ENCODE data around the gene MYCBPAP.

The MYCBPAP gene

GRCh38 chr17:50518384-50519023, 10.3 kb downstream of the MYCBPAP start:
- DNase-seq, result no peak

- DNase-seq, result no peak
Measured at GRCh38 chr17:50519141-50519834, 11.0 kb downstream of the MYCBPAP start.

GRCh38 chr17:50520483-50520882, 12.2 kb downstream of the MYCBPAP start:
- no peak for DNase-seq

GRCh38 chr17:50521514-50521913, 13.3 kb downstream of the MYCBPAP start:
- no peak for DNase-seq

- DNase-seq, result no peak
Measured at GRCh38 chr17:50522766-50523165, 14.5 kb downstream of the MYCBPAP start.

GRCh38 chr17:50523208-50523607, 15.0 kb downstream of the MYCBPAP start:
- no peak for DNase-seq

- no peak for DNase-seq
Measured at GRCh38 chr17:50524838-50525237, 16.6 kb downstream of the MYCBPAP start.

- no peak for DNase-seq
Measured at GRCh38 chr17:50527155-50527762, 19.0 kb downstream of the MYCBPAP start.

GRCh38 chr17:50527949-50528474, 19.8 kb downstream of the MYCBPAP start:
- DNase-seq, result no peak

- no peak for DNase-seq
Measured at GRCh38 chr17:50529849-50530248, 21.6 kb downstream of the MYCBPAP start.

- DNase-seq, result no peak
Measured at GRCh38 chr17:50531428-50532025, 23.3 kb downstream of the MYCBPAP start.

GRCh38 chr17:50532452-50533024, 24.3 kb downstream of the MYCBPAP start, which contains the start of gene EPN3:
EPN3 (plus strand) TSS chr17:50532735; CDS start chr17:50536557, 3,822 bp downstream.
- no peak for DNase-seq

GRCh38 chr17:50533185-50533584, 24.9 kb downstream of the MYCBPAP start:
- no peak for DNase-seq

- no peak for DNase-seq
Measured at GRCh38 chr17:50533720-50534148, 25.5 kb downstream of the MYCBPAP start.

GRCh38 chr17:50534222-50534978, 26.2 kb downstream of the MYCBPAP start:
- peak; percentile 29 for DNase-seq

GRCh38 chr17:50534979-50535326, 26.7 kb downstream of the MYCBPAP start:
- DNase-seq, result no peak

- no peak for DNase-seq
Measured at GRCh38 chr17:50535407-50535806, 27.2 kb downstream of the MYCBPAP start.

GRCh38 chr17:50536683-50537646, 28.7 kb downstream of the MYCBPAP start:
- no peak for DNase-seq

GRCh38 chr17:50537721-50538548, 29.7 kb downstream of the MYCBPAP start:
- DNase-seq, result no peak

Data from activated naive CD4-positive, alpha-beta T cell treated with Interleukin-2 at 50 U/mL for 16 hours (primary cell).